Measurements from ENCODE around the gene HMCN1.

The HMCN1 gene

DNA sequence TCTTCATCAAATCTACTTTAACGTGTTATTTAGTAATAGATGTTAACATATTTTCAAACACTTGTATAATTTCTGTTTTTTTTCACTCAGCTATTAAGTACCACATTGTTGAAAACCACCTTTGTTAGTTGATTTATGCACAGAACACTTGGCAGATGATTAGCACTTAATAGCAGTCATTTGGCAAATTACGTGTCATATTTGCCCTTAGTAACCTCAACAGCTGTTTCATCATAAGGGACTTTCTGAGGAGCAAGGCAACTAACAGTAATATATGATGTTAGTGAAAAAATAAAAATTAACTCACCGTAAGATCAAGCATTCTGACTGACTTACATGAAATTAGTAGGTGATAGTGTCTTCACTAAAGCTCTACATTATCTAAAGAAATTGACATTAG lies 186.4 kb downstream of the HMCN1 start:
- TF ChIP-seq, protein P1, sequence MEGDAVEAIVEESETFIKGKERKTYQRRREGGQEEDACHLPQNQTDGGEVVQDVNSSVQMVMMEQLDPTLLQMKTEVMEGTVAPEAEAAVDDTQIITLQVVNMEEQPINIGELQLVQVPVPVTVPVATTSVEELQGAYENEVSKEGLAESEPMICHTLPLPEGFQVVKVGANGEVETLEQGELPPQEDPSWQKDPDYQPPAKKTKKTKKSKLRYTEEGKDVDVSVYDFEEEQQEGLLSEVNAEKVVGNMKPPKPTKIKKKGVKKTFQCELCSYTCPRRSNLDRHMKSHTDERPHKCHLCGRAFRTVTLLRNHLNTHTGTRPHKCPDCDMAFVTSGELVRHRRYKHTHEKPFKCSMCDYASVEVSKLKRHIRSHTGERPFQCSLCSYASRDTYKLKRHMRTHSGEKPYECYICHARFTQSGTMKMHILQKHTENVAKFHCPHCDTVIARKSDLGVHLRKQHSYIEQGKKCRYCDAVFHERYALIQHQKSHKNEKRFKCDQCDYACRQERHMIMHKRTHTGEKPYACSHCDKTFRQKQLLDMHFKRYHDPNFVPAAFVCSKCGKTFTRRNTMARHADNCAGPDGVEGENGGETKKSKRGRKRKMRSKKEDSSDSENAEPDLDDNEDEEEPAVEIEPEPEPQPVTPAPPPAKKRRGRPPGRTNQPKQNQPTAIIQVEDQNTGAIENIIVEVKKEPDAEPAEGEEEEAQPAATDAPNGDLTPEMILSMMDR (IDR thresholded peaks at IDR 0.05), result no peak
- TF ChIP-seq ZFX (IDR thresholded peaks at IDR 0.05; ENCODE audit: borderline replicate concordance), result no peak
- H3K27ac ChIP-seq, result no peak overlapping the region

DNA sequence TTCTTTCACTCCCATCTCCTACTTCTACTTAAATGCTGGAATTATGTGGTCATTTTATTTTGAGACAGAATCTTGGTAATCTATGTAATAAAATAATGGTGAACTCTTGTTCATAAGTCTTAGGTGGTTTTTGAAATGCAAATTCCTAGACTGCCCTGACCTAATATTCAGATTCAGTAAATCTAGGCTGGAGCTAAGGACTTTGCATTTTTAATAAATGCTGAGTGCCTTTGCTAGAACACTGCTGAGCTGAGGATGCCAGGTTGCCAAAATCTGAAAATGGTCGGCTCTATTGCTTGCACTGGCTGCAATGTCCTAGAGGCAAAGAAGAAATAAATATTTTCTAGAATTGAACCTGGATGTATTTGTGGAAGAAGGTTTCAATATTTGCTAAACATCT lies 187.4 kb downstream of the HMCN1 start:
- TF ChIP-seq ZFX (IDR thresholded peaks at IDR 0.05; ENCODE audit: borderline replicate concordance), result no peak
- TF ChIP-seq, protein P1 (IDR thresholded peaks at IDR 0.05), result no peak
- H3K27ac ChIP-seq, result no peak overlapping the region

DNA sequence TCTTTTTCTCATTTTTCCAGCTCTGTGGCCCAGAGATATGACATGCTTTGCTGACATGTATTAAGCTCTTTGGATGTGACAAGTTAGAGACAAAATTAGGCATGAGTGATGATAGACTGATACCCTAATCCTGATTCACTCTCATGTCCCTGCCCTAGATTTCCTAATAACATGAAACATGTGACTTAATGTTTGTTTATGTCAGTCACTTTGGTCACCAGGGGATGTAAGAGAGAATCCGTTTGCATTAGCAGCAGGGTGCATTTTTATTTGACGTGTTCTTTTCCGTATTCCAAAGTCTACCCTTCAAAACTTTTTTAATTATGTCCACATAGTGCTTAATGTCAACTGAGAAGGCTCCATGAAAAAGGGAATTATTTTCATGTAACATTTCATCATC lies 192.4 kb downstream of the HMCN1 start:
- no peak overlapping the region for H3K27ac ChIP-seq
- TF ChIP-seq ZFX (IDR thresholded peaks at IDR 0.05; ENCODE audit: borderline replicate concordance), result no peak
- TF ChIP-seq, protein P1 (IDR thresholded peaks at IDR 0.05), result no peak

DNA sequence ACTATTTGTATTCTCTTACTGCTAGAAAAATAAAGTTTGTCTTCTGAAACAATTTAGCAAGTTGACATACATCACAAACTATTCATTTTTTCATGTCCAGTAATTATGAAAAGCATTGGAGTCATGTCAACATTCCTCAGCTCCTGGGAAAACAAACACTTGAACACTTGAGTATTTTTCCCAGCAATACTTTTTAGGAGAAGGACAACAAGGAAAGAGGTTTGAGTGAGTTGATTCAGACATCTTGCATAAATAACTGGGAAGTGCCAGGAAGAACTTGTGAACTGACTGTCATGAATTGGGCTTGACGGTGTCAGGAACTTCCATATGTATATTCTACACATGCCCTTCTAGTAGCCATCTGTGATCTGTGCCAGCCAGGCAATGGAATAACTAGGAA lies 195.6 kb downstream of the HMCN1 start:
- no peak overlapping the region for H3K27ac ChIP-seq
- TF ChIP-seq, protein P1 (IDR thresholded peaks at IDR 0.05), result no peak
- no peak for TF ChIP-seq ZFX (IDR thresholded peaks at IDR 0.05; ENCODE audit: borderline replicate concordance)

DNA sequence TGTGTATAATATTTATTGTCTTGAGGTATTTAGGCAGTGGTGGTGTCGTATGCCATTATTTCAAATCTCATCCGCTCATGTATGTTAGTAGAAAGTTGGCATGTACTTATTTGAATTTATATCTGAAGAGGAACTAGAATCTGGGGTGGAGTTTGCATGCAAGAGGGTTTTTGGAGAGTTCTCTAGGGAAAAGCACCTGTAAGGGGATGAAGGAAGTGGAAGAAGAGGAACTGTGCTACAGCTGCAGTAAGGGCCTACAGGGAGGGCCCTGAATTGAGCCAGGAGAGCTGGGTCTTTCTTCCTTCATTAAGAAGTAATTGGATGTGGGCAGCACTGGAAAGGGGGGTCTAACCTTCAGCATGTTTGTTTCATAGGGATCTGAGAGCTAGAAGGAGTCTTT lies 197.2 kb downstream of the HMCN1 start:
- TF ChIP-seq, protein P1 (IDR thresholded peaks at IDR 0.05), result no peak
- TF ChIP-seq ZFX (IDR thresholded peaks at IDR 0.05; ENCODE audit: borderline replicate concordance), result no peak
- no peak overlapping the region for H3K27ac ChIP-seq

DNA sequence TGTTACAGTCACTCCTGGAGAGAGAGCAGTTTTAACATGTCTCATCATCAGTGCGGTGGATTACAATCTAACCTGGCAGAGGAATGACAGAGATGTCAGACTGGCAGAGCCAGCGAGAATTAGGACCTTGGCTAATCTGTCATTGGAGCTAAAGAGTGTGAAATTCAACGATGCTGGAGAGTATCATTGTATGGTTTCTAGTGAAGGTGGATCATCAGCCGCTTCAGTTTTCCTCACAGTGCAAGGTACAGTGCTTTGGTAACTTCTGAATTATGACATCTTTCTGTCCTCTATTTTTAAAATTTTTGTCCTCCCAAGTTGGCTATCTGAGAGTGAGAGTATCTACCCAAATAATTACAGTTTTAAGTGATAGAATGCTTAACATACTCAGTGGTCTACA lies 199.4 kb downstream of the HMCN1 start:
- no peak overlapping the region for H3K27ac ChIP-seq
- TF ChIP-seq ZFX (IDR thresholded peaks at IDR 0.05; ENCODE audit: borderline replicate concordance), result no peak
- TF ChIP-seq, protein P1 (IDR thresholded peaks at IDR 0.05), result no peak

DNA sequence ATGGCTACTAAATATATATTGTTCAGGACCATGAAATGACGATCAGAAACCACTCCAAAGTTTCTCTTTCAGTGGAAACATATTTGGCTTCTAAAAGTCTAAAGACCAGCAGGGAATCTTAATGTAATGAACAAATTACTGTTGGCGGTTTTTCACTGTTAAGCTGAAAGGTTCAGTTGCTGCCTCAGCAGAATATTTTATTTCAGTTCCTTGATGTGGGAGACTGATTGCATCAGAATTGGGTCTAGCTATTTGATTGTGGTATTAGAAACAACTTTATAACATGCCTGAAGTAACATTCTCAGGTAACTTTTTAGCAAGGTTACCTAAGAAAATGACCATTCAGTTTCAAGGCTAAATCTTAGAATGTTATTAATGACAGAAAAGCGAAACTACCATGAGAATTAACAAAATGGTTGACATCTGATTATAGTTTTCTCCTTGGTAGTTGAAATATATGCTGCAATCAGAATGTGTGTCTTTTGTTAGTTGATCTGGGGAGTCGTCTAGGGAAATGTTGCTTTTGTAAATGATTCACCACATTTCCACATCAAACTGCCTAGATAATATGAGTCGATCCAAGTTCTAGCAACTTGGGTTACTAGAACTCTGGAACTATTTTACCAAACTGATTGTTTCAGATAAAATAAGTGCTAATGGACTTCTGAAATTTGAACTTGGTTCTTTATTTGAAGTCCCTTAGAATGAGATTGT lies 200.4 kb downstream of the HMCN1 start:
- no peak overlapping the region for H3K27ac ChIP-seq
- TF ChIP-seq, protein P1 (IDR thresholded peaks at IDR 0.05), result no peak
- no peak for TF ChIP-seq ZFX (IDR thresholded peaks at IDR 0.05; ENCODE audit: borderline replicate concordance)

All from 22Rv1 (cell line).